K562 (cell line): ENCODE data around the gene POMT2. TPM values are rescaled to one million over a fixed set of nuclear protein-coding genes. Genes with fewer than 3 reads are reported as not detected.
A peak's percentile ranks its signal among the peaks of the same experiment; 100 is the strongest.

ENCODE experiments used
- ATAC-seq: fragments of 200-7000 bp; cut with Tn5 transposase; 3 replicates; pipeline ENCODE4 v1.9.1; 2020; ENCODE audit warnings: moderate library complexity
- BruUV-seq: library from RNA; stranded (reverse); fragments of 400-500 nt; replicated peaks from 2 replicates; lab custom pipeline; 2021; lab: Mats Ljungman, UMichigan
- CTCF ChIA-PET: fragments of 300-600 bp; formaldehyde crosslinking; extraction: SDS; loops from one replicate; lab custom pipeline; 2021; ENCODE audit warnings: low intra/inter-chr PET ratio; lab: Yijun Ruan, JAX
- POLR2A ChIA-PET: fragments of 300-600, 350-650 bp; sonication (Branson Sonifier 250); formaldehyde crosslinking; extraction: SDS; loops from one replicate; lab custom pipeline; 2021; ENCODE audit warnings: antibody characterized with exemption, inconsistent platforms; lab: Yijun Ruan, JAX
- DNase-seq, 4 experiments: peaks; one replicate each; pipeline versions ENCODE4 v3.0.0 to v3.0.0-alpha.2; 2011 to 2018; ENCODE audit warnings: low spot score in 3 of 4, mixed read lengths in 3 of 4; ENCODE audit errors: extremely low read depth in 1 of 4
- FAIRE-seq: peaks from 2 replicates; lab custom pipeline; 2011; peaks lifted over from hg19 to GRCh38; lab: Jason Lieb, UNC
- H2AFZ ChIP-seq: 2 replicates; pipeline ENCODE4 v1.6.0; 2011; ENCODE audit warnings: low read depth, low read length, control low read depth, inconsistent platforms
- H3K27ac ChIP-seq: fragments of 200-600 bp; 3 replicates; pipeline ENCODE4 v1.8.0; 2011; ENCODE audit warnings: low read depth, mild to moderate bottlenecking, control low read depth, inconsistent platforms, low read length, moderate library complexity, mixed read lengths; ENCODE audit errors: extremely low read depth
- H3K27me3 ChIP-seq, 2 experiments: fragments of 300-600 bp in 1 of 2; 2 replicates in 1 of 2; 3 replicates in 1 of 2; pipeline versions ENCODE4 v1.6.0 to v1.8.0; 2011; ENCODE audit warnings: inconsistent platforms in 2 of 2, low read length in 2 of 2, mild to moderate bottlenecking in 1 of 2, mixed read lengths in 1 of 2, moderate library complexity in 1 of 2; ENCODE audit not compliant: control insufficient read depth in 2 of 2, insufficient read depth in 2 of 2
- H3K36me3 ChIP-seq: fragments of 300-600 bp; 3 replicates; pipeline ENCODE4 v1.8.0; 2011; ENCODE audit warnings: mild to moderate bottlenecking, low read length, inconsistent platforms; ENCODE audit not compliant: control insufficient read depth, insufficient read depth
- H3K4me1 ChIP-seq, 2 experiments: fragments of 200-600 bp in 1 of 2; replicated peaks in 1 of 2; 2 replicates in 1 of 2; 3 replicates in 1 of 2; pipeline versions ENCODE4 v1.5.1 to v1.8.0; 2011; ENCODE audit warnings: inconsistent platforms in 2 of 2, low read length in 2 of 2, mild to moderate bottlenecking in 1 of 2, mixed read lengths in 1 of 2, moderate library complexity in 1 of 2; ENCODE audit not compliant: control insufficient read depth in 2 of 2, insufficient read depth in 2 of 2
- H3K4me2 ChIP-seq: 2 replicates; pipeline ENCODE4 v1.6.1; 2011; ENCODE audit warnings: low read length, control low read depth, inconsistent platforms, mixed read lengths; ENCODE audit not compliant: insufficient read depth
- H3K4me3 ChIP-seq: fragments of 200-600 bp; sonication (generic), shearing (Covaris generic); 2 replicates; pipeline ENCODE4 v1.5.1; 2016; ENCODE audit warnings: control low read depth, inconsistent platforms
- H3K79me2 ChIP-seq: fragments of 200-600 bp; 3 replicates; pipeline ENCODE4 v1.8.0; 2011; ENCODE audit warnings: low read length, inconsistent platforms; ENCODE audit not compliant: control insufficient read depth, insufficient read depth
- H3K9ac ChIP-seq, 2 experiments: 2 replicates each; pipeline versions ENCODE4 v1.6.0 to v1.6.1; 2011; ENCODE audit warnings: low read depth in 2 of 2, low read length in 2 of 2, control low read depth in 1 of 2, inconsistent platforms in 1 of 2, mild to moderate bottlenecking in 1 of 2, mixed read lengths in 1 of 2; ENCODE audit not compliant: insufficient read depth in 1 of 2
- H3K9me1 ChIP-seq: one replicate; pipeline ENCODE4 v1.6.0; 2011; ENCODE audit warnings: inconsistent platforms, mild to moderate bottlenecking, low read length, moderate library complexity; ENCODE audit not compliant: control insufficient read depth, insufficient read depth
- H3K9me3 ChIP-seq: replicated peaks from 2 replicates; pipeline ENCODE4 v1.5.1; 2011; ENCODE audit warnings: low read depth, low read length, inconsistent platforms; ENCODE audit not compliant: control insufficient read depth, insufficient read depth
- H4K20me1 ChIP-seq: replicated peaks from 2 replicates; pipeline ENCODE4 v1.6.1; 2011; ENCODE audit warnings: low read length, inconsistent platforms, mixed read lengths; ENCODE audit not compliant: control insufficient read depth, insufficient read depth
- BRCA1 ChIP-seq, 2 experiments: fragments of 450-650 bp in 1 of 2; sonication (generic) in 1 of 2; formaldehyde crosslinking in 1 of 2; IDR thresholded peaks; 2 replicates each; pipeline versions ENCODE4 v1.5.0 to v1.6.1; 2017 to 2020; ENCODE audit warnings: mild to moderate bottlenecking in 1 of 2, missing genetic modification reagents in 1 of 2
- FOXK1 ChIP-seq: sonication (generic); formaldehyde crosslinking; IDR thresholded peaks from 2 replicates; pipeline ENCODE4 v1.8.0; 2022; ENCODE audit warnings: missing genetic modification reagents, mild to moderate bottlenecking, borderline replicate concordance
- GATAD2A ChIP-seq: fragments of 450-650 bp; IDR thresholded peaks from 2 replicates; pipeline ENCODE4 v1.6.1; 2017
- HNRNPUL1 ChIP-seq: fragments of 200-400 bp; formaldehyde crosslinking; IDR thresholded peaks from 2 replicates; pipeline ENCODE4 v1.6.1; 2017; ENCODE audit warnings: low read length
- JUNB ChIP-seq: fragments of 450-650 bp; formaldehyde crosslinking; conservative IDR thresholded peaks from 2 replicates; pipeline ENCODE4 v1.4.0; 2020; ENCODE audit warnings: mild to moderate bottlenecking
- L3MBTL2 ChIP-seq: fragments of 450-650 bp; IDR thresholded peaks from 2 replicates; pipeline ENCODE4 v1.6.1; 2016; ENCODE audit warnings: mild to moderate bottlenecking, moderate library complexity
- NCOR1 ChIP-seq: fragments of 450-650 bp; IDR thresholded peaks from 2 replicates; pipeline ENCODE4 v1.6.1; 2016; ENCODE audit warnings: mild to moderate bottlenecking, moderate library complexity
- ZNF165 ChIP-seq: fragments of 250-450 bp; sonication (Bioruptor Pico); IDR thresholded peaks from 2 replicates; pipeline ENCODE4 v1.4.0; 2020; ENCODE audit warnings: borderline replicate concordance
- WGBS: fragments of 100-300 bp; shearing (Covaris generic); methylation state at CpG from one replicate; pipeline ENCODE4 v1.1.6; 2016; ENCODE audit warnings: low coverage, mixed read lengths; ENCODE audit not compliant: insufficient coverage; ENCODE audit errors: missing lambda C conversion rate; 5-methylcytosine and 5-hydroxymethylcytosine counted together
- in situ Hi-C: fragments of 300-500 bp; cut with MboI; formaldehyde crosslinking; loops from 4 replicates; pipeline ENCODE4 v1.15.0; 2018; ENCODE audit warnings: inconsistent platforms, mixed read lengths
- intact Hi-C: fragments of 100-400 bp; cut with micrococcal nuclease; formaldehyde crosslinking; loops from 2 replicates; pipeline ENCODE4 v1.14.2; 2022
- polyA plus RNA-seq, 8 experiments: library from polyadenylated mRNA; depleted of rRNA in 4 of 8; stranded (reverse) in 5 of 8; unstranded in 3 of 8; fragments of >200 nt; fragmentation: Nextera tagmentation in 2 of 8; fragmentation: Illumina TruSeq in 1 of 8; extraction: Ambion mirVana in 2 of 8; extraction: Trizol in 1 of 8; gene quantifications; 2 replicates each; pipeline versions ENCODE4 v1.2.1 to v1.2.3, GENCODE V29; 2011 to 2014; ENCODE audit warnings: inconsistent platforms in 1 of 8, missing spikeins in 1 of 8
- total RNA-seq, 7 experiments: library from RNA; depleted of rRNA in 6 of 7; stranded (reverse); fragments of >200 nt in 6 of 7; fragmentation: Illumina TruSeq in 2 of 7; extraction: Trizol in 2 of 7; gene quantifications; 2 replicates each; pipeline versions ENCODE4 v1.2.1 to v1.2.3, GENCODE V29; 2011 to 2021; ENCODE audit warnings: low replicate concordance in 1 of 7

Gene POMT2
- total and polyA plus RNA-seq, 9 of the 15 experiments (the other 6 are each of a cell fraction or from before 2014, with no cell fraction given), result 0.39 to 16.6 (median 7.8) TPM

DNA sequence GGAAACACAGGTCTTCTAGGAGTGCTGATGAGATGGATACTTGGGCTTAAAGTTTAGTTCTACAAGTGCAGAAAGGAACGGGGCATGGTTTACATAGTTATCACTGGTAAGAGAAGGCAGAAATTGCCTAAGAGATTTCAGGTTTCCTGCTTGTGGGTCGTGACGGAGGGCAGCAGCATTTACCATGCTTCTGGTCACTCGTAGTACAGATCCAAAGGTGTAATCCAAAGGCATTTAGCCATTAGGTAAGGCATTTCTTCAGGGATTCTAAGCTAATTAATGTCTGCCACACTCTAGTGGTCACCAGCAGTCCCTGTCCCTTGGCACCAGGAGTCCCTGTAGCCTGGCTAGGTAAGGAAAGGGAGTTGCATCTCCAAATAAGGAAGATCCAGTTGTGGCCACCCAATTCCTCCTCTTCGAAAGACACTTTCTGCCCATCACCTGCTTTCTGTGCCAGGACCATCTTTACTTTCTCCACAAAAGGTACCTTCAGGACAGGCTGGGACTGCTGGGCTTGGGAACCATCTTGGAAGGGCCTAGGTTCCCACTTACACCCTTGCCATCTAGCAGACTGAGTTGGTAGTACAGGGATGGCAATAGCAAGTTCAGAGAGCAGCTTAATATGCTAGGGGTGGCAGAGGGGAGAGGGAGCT, 1.7 kb upstream of the POMT2 start:
- H3K9me1 ChIP-seq, result no peaks in the 10 kb centered on the region
- H3K36me3 ChIP-seq, result no peaks in the 10 kb centered on the region
- peak overlapping the region; percentile 95; the same call in 2 of the 3 replicates for H3K27ac ChIP-seq
- H4K20me1 ChIP-seq, result no peaks in the 10 kb centered on the region
- H3K27me3 ChIP-seq, result no peaks in the 10 kb centered on the region
- no peak for DNase-seq
- ChIA-PET POLR2A (no interaction called here), CTCF (no interaction called here)
- peak overlapping the region; percentile 60 to 92; a peak in 3 of 4 replicates for H3K9ac ChIP-seq
- no peaks in the 10 kb centered on the region for H3K9me3 ChIP-seq
- ATAC-seq, result no peak
- WGBS, result 42% methylated on average over 4 of the region's 5 CpGs
- H3K4me1 ChIP-seq, result peaks cover 10 to 11% of the 10 kb centered on the region in 2 experiments; a peak in 4 of 5 replicates
- in situ Hi-C loops, result no loop called here
- BruUV-seq, result no TSS peak
- intact Hi-C loops, result loop anchor here (5.0 to 10.0 kb wide), 4 partner anchors 55 to 282 kb away; partner anchors contain the start of genes SAMD15 and TMED8
- FAIRE-seq, result peak; percentile 26
- peaks cover 20% of the 10 kb centered on the region; the same call in 2 of the 3 replicates for H3K79me2 ChIP-seq
- H2AFZ ChIP-seq, result peak overlapping the region; percentile 99
- TF ChIP-seq JUNB (CRISPR knock-in tag), result no peak
- TF ChIP-seq NCOR1, result no peak
- TF ChIP-seq GATAD2A, result no peak
- TF ChIP-seq BRCA1 (IDR thresholded peaks at IDR 0.05), result no peak
- no peak for TF ChIP-seq BRCA1 (CRISPR knock-in tag; IDR thresholded peaks at IDR 0.05)
- TF ChIP-seq HNRNPUL1, result no peak
- TF ChIP-seq FOXK1, result no peak
- TF ChIP-seq ZNF165 (CRISPR knock-in tag), result no peak
- TF ChIP-seq L3MBTL2, result no peak
- TF ChIP-seq, all 486 proteins: peak for 0
- peak overlapping the region; percentile 75 for H3K4me2 ChIP-seq
- H3K4me3 ChIP-seq, result peak overlapping the region; percentile 98
